Measurements from ENCODE around the gene MNX1.

- TF ChIP-seq CTCF (IDR thresholded peaks at IDR 0.05): no peak
- TF ChIP-seq POLR2A (IDR thresholded peaks at IDR 0.05): no peak
Observed at GRCh38 chr7:157010588-157011332, at the start of gene MNX1.
